Suppressor macrophage (primary cell): ENCODE data around the gene HOXD9.

Experiments used
- DNase-seq, 4 experiments: peaks; one replicate each; pipeline ENCODE4 v3.0.0-alpha.2; 2020 to 2022

The HOXD9 gene

GRCh38 chr2:176110415-176111308 is 11.9 kb upstream of the HOXD9 start:
- DNase-seq, result no peak

GRCh38 chr2:176111309-176111663 is 11.2 kb upstream of the HOXD9 start:
- peak; percentile 35 to 54 (median 42) for DNase-seq

GRCh38 chr2:176111846-176112374 is 10.6 kb upstream of the HOXD9 start:
- DNase-seq, result no peak

GRCh38 chr2:176112375-176113302 is 9.9 kb upstream of the HOXD9 start:
- DNase-seq, result no peak

DNA sequence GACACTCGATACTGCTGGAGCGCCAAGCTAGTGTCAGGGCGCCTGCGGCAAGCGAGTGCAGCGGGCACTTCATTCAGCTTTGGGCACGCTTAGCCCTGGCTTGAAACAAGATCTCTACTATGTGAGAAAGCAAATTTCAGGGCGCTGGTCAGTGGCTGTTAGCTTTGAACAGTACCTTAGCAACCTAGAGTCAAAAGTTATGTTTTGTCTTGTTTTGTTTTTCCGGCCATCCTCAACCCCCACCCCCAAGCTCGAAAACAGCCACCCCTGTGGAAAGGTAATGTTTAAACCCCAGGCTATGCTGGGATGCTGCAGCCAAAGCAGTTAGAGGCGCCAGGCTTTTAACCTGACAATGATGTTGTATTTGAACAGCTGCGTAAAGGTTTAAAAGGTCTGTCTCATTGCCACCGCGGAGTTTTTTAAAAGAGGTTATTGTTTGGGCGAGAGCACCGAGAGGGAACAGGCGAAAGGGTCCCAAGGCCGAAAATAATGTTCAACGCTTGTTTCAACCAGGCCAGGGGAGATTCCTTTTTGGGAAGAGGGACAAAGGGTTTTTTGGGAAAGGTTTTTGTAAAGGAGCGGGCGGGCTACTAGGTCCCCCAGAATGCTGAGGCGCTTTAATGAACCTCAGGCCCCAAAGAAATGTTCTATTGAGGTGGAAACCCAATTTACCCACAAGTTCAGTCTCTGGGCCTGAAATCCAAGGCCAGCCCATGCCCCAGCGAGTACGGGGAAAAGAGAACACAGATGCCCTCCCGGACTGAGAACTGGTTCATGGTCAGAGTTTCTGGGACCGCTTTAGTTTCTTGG is 8.2 kb upstream of the HOXD9 start:
- no peak for DNase-seq

DNA sequence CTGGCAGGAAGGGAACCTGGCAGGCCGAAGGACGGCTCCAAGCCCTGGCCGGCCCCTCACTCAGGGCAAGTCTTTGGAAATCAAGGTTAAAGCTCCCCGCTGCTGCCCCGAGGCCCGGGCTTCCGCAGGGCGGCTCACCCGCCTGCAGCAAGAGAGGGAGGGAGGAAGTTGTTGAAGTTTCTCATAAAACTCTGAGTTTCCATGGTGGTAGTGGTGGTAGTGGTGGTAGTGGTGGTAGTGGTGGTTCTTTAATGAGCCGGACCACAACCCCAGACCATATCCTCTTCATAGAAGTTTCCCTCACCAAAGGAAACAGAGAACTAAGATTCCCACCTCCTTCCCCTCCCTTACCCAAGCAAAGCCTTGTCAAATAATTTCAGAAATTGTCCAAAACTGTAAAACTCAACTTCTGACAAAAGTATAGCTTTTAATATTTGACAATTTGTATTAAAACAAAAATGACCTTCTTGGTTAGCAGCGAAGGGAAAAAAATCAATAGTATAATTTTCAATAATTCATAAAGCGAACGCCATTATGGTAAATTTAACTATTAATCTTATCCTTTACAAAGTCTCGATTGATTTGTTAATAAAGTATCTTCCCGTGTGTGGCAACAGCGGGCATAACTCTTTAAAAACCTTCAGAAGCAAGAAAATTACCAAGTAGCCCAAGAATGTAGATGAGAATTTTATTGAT is 7.4 kb upstream of the HOXD9 start:
- no peak for DNase-seq

GRCh38 chr2:176115883-176116813 is 6.4 kb upstream of the HOXD9 start, which contains the start of gene HOXD10:
Gene HOXD10 (plus strand): TSS chr2:176116778. CDS start chr2:176116834, 56 bp downstream.
- DNase-seq, result no peak

DNA sequence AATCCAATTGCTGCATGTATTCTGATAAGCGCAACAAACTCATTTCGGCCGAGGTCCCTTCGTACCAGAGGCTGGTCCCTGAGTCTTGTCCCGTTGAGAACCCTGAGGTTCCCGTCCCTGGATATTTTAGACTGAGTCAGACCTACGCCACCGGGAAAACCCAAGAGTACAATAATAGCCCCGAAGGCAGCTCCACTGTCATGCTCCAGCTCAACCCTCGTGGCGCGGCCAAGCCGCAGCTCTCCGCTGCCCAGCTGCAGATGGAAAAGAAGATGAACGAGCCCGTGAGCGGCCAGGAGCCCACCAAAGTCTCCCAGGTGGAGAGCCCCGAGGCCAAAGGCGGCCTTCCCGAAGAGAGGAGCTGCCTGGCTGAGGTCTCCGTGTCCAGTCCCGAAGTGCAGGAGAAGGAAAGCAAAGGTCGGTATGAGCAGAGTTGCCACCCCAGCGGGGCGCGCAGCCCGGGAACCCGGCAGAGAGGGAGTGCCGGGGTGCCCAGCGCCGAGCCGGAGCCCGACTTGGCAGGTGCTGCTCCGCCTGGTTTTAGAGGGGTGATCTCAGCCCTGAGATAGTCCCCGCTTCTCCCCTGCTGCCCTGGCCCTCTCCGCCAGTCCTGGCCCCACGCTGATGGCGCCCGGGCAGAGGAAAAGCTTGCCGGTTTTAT is 5.2 kb upstream of the HOXD9 start:
- DNase-seq, result no peak

- DNase-seq, result no peak
Observed at GRCh38 chr2:176117823-176118371, 4.6 kb upstream of the HOXD9 start.

- peak in 3 of 4 experiments; percentile 42 to 58 (median 57) for DNase-seq
Observed at GRCh38 chr2:176118601-176119339, 3.7 kb upstream of the HOXD9 start.

GRCh38 chr2:176120364-176121189 is 1.9 kb upstream of the HOXD9 start:
- no peak for DNase-seq

DNA sequence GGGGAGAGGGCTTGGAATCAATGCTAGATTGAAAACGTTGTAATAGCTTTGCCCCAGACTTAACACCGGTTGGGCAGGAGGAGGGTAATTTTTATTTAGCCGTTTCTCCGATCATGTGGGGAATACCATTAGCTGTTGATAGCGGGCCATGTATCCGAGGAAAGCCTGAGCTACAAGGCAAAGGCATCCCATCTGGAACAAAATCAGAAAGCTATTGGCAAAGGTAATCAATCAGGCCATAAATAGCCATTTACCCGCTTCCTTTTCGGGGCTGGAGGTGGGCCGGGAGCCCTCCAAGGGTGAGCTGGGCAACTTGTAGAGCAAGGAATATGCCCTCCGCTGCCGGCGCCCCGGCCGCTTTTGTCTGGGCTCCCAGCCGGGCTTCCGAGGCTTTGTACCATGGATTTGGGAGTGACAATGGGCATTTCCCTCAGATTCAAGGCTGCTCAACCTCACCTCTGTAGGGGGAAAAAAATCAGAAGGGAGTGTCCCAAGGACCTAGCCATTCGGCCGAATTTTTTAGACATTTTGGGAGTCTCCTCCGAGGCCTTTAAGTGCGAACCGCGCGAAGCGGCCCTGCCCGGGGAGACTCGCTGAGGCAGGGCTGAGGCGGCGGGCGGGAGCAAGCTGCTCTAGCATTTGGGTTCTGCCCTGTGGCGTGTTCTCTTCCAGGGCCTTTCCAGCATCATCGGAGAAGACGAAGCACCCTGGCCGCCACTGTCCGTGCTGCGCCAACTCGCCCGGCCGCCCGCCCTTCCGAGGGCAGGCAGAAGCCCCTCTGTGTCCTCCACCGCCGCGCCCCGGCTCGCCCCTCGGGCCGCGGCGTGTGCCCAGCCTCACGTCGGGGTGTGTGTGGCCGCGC is 1.1 kb upstream of the HOXD9 start:
- no peak for DNase-seq

- DNase-seq, result peak in 1 of 4 experiments; percentile 18
Observed at GRCh38 chr2:176122052-176122682, 352 bp upstream of the HOXD9 start.

GRCh38 chr2:176123411-176124109 is 1.0 kb downstream of the HOXD9 start:
- DNase-seq, result no peak

DNA sequence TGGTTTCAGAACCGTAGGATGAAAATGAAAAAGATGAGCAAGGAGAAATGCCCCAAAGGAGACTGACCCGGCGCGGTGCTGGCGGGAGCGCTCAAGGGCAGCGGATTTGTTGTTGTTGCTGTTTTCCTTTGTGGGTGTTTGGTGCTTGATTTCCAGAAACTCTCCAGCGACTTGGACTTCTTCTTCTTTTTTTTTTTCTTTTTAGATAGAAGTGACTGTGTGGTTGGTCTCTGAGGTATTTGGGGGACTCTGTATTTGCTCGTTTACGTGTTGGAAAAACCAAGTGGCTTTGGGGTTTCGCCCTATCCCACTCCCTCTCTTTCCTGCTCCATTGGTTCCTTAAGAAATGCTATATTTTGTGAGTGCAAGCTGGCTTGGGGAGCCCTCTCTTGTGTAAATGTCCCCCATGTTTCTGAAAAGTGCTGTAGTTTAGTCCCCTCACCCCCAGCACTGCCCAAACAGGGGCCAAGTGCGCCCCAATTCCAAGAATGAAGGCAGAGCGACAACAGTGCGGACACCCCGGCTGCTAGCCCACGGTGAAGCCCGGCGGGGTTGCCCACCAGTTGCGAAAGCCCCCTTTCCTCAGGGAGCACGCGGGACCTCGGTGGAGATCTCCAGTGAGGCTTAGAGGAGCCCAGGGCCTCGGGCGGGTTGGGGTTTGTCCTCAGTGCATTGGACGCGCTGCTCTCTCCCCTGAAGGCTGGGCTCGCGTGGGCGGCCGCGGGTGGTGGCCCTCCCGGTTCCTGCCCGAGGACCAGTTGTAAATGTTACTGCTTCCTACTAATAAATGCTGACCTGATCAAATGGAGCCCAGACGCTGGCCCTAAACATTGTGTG is 1.8 kb downstream of the HOXD9 start:
- no peak for DNase-seq
